NB4 (cell line): ENCODE results near the gene CTF1.
"Not testable (repeated sequence)": the region's sequence is repeated elsewhere in the genome, so short reads cannot be mapped to it uniquely, and the experiment has no call there.

Experiments used
- DNase-seq: peaks from one replicate; pipeline ENCODE4 v3.0.0; 2010; ENCODE audit warnings: low read depth
- H3K4me3 ChIP-seq: one replicate; pipeline ENCODE4 v1.5.1; 2011; ENCODE audit warnings: mild to moderate bottlenecking, low read depth, low read length, moderate library complexity
- MYC ChIP-seq: IDR thresholded peaks from 2 replicates; pipeline ENCODE4 v1.6.1; 2011; ENCODE audit warnings: low read depth, low read length
- POLR2A ChIP-seq: IDR thresholded peaks from 2 replicates; pipeline ENCODE4 v1.6.1; 2011; ENCODE audit warnings: mild to moderate bottlenecking; ENCODE audit not compliant: insufficient read length; ENCODE audit errors: extremely low read depth
- TF ChIP-seq, protein P1 (sequence below): IDR thresholded peaks from 2 replicates; pipeline ENCODE4 v1.6.1; 2011; ENCODE audit warnings: low read depth, low read length
- TF ChIP-seq, protein P2 (sequence below): IDR thresholded peaks from one replicate; pipeline ENCODE4 v1.5.1; 2012; ENCODE audit warnings: low read depth, low read length

Gene CTF1

DNA sequence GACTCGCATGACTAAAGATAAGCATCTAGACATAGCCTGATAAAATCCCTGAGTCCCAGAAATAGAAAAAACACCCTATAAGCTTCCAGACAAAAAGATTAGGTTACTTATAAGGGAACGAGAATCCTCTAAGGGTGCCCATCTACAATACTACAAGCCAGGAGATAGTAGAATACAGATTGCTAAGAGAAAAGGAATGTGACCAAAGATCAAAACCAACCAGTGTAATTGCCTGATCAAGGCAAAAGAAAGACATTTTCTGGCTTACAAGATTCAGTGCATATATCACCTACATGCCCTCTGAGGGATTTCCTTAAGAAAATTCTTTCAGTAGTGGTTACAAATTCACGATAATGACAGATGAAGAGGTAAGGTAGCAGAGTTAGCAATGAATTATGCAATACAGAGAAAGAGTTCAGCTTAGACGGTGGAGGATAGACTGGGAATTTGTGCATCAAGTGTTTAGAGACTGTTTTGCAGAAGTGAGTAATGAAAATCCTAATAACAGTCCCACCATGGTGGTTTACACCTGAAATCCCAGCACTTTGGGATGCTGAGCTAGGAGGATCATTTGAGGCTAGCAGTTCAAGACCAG lies 37.5 kb upstream of the CTF1 start:
- TF ChIP-seq MYC (no peak), POLR2A (no peak)
- TF ChIP-seq, protein P1, sequence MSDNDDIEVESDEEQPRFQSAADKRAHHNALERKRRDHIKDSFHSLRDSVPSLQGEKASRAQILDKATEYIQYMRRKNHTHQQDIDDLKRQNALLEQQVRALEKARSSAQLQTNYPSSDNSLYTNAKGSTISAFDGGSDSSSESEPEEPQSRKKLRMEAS = no peak
- TF ChIP-seq, protein P2, sequence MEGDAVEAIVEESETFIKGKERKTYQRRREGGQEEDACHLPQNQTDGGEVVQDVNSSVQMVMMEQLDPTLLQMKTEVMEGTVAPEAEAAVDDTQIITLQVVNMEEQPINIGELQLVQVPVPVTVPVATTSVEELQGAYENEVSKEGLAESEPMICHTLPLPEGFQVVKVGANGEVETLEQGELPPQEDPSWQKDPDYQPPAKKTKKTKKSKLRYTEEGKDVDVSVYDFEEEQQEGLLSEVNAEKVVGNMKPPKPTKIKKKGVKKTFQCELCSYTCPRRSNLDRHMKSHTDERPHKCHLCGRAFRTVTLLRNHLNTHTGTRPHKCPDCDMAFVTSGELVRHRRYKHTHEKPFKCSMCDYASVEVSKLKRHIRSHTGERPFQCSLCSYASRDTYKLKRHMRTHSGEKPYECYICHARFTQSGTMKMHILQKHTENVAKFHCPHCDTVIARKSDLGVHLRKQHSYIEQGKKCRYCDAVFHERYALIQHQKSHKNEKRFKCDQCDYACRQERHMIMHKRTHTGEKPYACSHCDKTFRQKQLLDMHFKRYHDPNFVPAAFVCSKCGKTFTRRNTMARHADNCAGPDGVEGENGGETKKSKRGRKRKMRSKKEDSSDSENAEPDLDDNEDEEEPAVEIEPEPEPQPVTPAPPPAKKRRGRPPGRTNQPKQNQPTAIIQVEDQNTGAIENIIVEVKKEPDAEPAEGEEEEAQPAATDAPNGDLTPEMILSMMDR = no peak

GRCh38 chr16:30860729-30861128 lies 35.7 kb upstream of the CTF1 start:
- DNase-seq, H3K4me3 ChIP-seq: not testable (repeated sequence)

More for the DNA sequence above, 37.5 kb upstream of the CTF1 start:
- no peak for DNase-seq
- H3K4me3 ChIP-seq = no peak overlapping the region

DNA sequence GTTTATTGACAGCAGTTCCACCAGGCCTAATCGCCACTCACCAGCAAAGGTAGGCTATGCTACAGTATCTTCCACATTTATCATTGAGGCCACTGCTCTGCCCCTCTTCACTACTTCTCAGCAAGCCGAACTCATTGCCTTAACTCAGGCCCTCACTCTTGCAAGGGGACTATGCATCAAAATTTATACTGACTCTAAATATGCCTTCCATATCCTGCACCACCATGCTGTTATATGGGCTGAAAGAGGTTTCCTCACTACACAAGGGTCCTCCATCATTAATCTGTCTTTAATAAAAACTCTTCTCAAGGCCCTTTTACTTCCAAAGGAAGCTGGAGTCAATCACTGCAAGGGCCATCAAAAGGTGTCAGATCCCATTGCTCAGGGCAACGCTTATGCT lies 33.2 kb upstream of the CTF1 start:
- DNase-seq, H3K4me3 ChIP-seq: not testable (repeated sequence)

GRCh38 chr16:30866031-30866430 lies 30.4 kb upstream of the CTF1 start:
- DNase-seq = no peak
- TF ChIP-seq, protein P1 = no peak
- TF ChIP-seq MYC (no peak), POLR2A (no peak)
- TF ChIP-seq, protein P2 = no peak
- no peak overlapping the region for H3K4me3 ChIP-seq

DNA sequence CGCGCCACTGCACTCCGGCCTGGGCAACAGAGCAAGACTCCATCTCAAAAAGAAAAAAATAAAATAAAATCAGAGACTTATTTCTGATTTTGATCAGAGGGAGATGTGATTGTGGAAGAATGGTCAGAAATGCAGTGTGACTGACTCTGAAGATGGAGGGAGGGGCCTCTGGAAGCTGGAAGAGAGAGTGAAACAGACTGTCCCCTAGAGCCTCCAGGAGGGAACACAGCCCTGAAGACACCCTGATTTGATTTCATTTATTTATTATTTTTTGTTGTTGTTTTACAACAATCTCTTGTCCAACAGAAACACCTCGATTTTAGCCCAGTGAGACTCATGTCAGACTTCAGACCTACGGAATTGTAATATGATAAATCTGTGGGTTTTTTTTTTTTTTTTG lies 28.7 kb upstream of the CTF1 start:
- H3K4me3 ChIP-seq = no peak overlapping the region
- TF ChIP-seq, protein P2 = peak; percentile 19
- TF ChIP-seq, protein P1 = no peak
- peak; percentile 24 for DNase-seq

DNA sequence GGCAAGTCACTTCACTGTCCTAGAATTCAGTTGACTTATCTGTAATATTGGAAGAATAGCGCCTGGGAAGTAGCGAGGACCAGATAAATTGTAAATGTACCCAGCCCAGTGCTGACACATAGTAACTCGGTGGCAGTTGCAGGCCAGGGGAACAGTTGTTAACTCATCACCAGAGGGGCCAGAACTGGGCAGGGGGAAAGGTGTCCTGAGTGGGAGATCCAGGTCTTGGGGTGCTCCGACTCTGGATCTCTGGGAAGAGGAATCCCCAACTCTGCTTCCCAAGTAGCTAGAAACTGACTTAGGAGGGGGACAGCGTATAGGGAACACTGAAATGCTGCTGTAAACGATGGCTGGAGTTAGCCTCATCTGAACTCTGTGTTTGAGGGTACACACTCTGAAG lies 25.5 kb upstream of the CTF1 start:
- DNase-seq = no peak
- no peak overlapping the region for H3K4me3 ChIP-seq
- TF ChIP-seq, protein P2 = no peak
- TF ChIP-seq MYC (no peak), POLR2A (no peak)
- TF ChIP-seq, protein P1 = no peak

DNA sequence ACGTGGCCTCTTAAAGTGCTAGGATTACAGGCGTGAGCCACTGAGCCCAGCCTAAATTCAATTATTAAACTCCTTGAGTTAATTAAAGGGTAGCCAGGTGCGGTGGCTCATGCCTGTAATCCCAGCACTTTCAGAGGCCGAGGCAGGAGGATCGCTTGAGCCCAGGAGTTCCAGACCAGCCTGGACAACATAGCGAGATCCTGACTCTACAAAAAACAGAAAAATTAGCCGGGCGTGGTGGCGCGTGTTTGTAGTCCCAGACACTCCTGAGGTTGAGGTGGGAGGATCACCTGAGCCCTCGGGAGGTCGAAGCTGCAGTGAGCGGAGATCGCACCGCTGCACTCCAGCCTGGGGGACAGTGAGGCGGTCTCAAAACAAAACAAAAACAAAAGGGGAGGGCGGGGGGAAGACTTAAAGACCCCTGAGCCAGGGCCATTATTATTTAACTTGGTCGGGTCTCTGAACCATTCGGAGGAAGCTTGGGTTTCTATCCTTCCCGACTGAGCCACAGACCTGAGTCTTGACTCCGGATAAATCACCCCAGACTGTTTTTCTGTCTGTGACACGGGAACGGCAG lies 22.1 kb upstream of the CTF1 start:
- DNase-seq = no peak
- TF ChIP-seq MYC = no peak
- TF ChIP-seq, protein P1 = no peak
- TF ChIP-seq, protein P2 = no peak
- TF ChIP-seq POLR2A = no peak
- H3K4me3 ChIP-seq = peak overlapping the region; percentile 64
